ENCODE measurements around the gene GRAMD2A.

DNA sequence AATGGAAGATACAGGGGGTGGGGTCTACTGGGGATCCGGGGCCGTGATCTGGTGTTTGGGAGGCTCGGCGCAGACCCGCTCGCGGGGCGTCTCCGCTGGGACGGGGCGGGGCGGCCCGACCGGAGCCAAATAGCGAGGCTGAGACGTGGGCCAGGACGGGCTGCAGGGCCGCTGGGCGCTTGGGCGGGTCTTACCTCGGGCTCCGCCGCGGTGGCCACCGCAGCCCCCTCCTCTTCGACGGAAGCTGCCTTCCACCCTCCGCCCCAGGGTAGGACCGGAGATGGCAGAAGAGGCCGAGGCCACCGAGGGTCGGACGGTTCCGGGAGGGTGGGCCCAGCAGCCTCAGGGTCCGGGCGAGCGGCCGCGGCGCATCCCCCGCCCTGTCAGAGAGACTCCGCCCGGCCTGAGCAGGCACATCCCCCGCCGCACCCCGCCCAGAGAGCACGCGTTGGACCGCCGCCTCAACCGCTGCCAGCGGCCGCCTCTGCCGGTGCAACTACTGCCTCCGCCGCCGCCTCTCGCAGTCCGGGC, 80.0 kb downstream of the GRAMD2A start:
- TF ChIP-seq EP300 (IDR thresholded peaks at IDR 0.05) (no peak), POLR2A (IDR thresholded peaks at IDR 0.05) (peak; percentile 28 to 59), POLR2AphosphoS5 (IDR thresholded peaks at IDR 0.05) (peak in 2 of 3 donors; percentile 8 to 52)
- TF ChIP-seq, protein P1, sequence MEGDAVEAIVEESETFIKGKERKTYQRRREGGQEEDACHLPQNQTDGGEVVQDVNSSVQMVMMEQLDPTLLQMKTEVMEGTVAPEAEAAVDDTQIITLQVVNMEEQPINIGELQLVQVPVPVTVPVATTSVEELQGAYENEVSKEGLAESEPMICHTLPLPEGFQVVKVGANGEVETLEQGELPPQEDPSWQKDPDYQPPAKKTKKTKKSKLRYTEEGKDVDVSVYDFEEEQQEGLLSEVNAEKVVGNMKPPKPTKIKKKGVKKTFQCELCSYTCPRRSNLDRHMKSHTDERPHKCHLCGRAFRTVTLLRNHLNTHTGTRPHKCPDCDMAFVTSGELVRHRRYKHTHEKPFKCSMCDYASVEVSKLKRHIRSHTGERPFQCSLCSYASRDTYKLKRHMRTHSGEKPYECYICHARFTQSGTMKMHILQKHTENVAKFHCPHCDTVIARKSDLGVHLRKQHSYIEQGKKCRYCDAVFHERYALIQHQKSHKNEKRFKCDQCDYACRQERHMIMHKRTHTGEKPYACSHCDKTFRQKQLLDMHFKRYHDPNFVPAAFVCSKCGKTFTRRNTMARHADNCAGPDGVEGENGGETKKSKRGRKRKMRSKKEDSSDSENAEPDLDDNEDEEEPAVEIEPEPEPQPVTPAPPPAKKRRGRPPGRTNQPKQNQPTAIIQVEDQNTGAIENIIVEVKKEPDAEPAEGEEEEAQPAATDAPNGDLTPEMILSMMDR (IDR thresholded peaks at IDR 0.05), result no peak
